RKO (cell line): Measurements from ENCODE around the gene INS.
"Not testable (repeated sequence)": the region's sequence is repeated elsewhere in the genome, so short reads cannot be mapped to it uniquely, and the experiment has no call there.

ENCODE experiments used
- DNase-seq: peaks from one replicate; pipeline ENCODE4 v3.0.0-alpha.2; 2016; ENCODE audit warnings: low spot score

The INS gene

GRCh38 chr11:2131371-2132236, 29.4 kb downstream of the INS start:
- no peak for DNase-seq

DNA sequence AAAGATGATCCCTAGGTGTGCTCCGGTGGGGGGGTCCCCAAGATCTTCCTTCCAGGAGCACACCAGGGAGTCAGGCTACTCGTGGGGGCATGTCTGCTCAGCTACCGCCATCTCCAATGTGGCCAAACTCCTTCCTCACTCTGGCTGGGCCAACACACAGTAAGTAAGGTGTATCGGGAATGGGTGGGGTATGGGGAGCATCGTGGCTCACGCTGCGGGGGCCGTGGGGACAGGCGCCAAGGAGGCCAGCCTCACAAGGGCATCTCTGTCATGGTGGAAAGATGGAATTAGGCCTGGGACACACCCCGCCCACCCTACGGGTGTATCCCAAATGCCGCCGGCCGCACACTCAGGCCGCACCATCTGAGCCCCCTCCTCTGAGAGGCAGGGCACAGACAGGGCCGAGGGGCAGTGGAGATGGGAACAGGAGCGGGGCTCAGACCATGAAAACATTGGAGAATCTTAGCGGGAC, 30.1 kb downstream of the INS start:
- no peak for DNase-seq

- DNase-seq: no peak
These were observed 31.2 kb downstream of the INS start for GRCh38 chr11:2129699-2130366.

- no peak for DNase-seq
These were observed 31.7 kb downstream of the INS start for GRCh38 chr11:2129308-2129698.

DNA sequence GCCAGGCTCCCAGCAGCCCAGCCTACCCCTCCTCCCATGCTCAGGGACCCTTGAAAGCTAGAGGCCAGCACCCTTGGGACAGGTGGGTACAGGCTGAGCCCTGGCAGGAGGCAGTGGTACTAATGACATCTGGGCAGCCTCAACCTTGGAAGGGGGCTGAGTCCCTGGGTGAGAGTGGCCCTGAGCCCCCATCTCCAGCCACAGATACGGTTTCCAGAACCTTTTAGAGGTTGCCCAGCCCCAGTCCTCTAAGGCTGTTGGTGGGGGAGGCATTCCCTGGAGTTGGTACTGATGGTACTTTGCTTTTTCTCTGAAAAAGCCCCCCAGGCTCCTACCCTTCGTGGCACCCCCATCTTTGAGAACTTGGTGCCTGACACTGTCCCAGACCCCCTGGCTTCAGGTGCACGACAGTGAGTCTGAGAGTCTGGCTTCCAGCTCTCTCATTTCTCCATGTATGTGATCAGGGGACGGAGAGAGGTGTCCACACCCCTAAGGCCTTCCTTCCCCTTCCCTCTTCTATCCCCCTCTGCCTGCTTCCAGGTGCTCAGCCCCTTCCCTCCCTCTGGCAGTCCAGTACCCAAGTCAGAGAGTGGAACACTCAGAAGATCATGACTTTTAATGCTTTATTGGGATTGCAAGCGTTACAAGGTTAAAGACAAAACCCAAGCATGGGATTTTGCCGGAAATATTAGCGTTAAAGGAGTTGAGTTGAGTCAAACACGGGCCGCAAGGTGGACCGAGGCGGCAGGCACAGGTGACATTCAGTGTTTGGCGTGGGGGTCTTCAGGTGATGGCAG, 32.3 kb downstream of the INS start:
- no peak for DNase-seq

DNA sequence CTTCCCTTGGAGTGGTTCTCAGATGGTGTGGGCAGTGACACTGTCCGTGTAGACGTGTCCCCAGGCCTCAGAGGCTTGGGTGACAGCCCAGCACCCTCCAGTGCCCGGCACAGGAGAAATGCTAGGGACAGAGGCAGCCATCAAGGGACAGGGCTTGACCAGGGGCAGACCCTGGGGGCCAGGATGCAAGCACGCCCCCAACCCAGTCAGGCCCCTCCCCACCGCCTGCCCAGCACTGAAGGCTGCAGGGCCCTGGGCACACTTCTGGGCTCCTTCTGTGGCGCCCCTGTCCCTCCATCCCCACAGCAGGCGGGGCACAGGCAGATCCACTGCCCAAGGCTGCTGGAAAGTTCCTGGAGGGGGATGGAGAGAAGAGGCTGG, 32.9 kb downstream of the INS start:
- DNase-seq: no peak

DNA sequence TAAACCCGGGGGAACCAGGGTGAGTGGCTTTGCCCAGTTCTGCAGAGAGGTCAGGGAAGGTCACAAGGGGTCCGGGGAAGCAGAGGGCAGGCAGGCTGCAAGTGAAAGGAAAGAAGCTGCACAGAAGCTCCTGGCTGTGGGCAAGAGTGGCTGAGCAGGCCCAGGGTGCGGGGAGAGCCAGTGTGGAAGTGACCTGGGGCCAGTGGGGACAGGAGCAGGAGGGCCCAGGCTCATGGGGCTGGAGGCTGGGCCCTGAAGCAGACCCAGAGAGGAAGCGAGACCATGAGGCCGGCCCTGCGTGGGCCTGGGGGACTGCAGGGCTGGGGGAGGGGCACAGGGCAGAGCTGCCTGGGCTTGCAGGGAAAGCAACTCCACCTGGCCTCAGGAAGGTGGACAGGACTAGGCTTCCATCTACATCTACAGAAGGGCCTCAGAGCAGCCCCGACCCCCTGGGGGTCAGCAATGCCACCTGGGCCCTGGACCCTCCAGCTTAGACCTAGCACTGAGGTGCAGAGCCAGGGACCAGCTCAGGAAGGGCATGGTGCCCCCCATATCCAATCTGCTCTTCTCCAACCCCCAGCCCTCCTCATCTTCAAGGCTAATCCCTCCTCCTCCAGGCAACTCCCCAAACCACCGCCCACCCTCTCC, 33.4 kb downstream of the INS start:
- no peak for DNase-seq

- no peak for DNase-seq
These were observed 34.4 kb downstream of the INS start for GRCh38 chr11:2126520-2127085.

DNA sequence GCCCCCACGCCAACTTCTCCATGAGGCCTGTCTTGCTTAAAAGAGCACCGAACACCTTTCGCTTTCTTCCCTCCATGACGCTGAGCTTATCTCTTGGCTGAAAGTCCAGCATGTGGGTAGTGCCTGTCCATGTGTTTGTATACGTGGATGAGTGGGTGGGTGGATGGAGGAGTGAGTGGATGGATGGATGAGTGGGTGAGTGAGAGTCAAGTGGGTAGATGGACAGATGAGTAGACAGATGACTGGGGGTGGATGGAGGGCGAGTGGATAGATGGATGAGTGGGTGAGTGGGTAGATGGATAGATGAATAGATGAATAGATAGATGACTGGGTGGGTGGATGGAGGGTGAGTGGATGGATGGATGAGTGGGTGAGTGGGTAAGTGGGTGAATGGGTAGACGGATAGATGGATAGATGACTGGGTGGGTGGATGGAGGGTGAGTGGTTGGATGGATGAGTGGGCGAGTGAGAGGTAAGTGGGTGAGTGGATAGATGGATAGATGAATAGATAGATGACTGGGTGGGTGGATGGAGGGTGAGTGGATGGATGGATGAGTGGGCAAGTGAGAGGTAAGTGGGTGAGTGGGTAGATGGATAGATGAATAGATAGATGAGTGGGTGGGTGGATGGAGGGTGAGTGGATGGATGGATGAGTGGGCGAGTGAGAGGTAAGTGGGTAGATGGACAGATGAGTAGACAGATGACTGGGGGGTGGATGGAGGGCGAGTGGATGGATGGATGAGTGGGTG, 36.1 kb downstream of the INS start:
- not testable (repeated sequence) for DNase-seq

GRCh38 chr11:2123628-2123960, 37.4 kb downstream of the INS start:
- no peak for DNase-seq

DNA sequence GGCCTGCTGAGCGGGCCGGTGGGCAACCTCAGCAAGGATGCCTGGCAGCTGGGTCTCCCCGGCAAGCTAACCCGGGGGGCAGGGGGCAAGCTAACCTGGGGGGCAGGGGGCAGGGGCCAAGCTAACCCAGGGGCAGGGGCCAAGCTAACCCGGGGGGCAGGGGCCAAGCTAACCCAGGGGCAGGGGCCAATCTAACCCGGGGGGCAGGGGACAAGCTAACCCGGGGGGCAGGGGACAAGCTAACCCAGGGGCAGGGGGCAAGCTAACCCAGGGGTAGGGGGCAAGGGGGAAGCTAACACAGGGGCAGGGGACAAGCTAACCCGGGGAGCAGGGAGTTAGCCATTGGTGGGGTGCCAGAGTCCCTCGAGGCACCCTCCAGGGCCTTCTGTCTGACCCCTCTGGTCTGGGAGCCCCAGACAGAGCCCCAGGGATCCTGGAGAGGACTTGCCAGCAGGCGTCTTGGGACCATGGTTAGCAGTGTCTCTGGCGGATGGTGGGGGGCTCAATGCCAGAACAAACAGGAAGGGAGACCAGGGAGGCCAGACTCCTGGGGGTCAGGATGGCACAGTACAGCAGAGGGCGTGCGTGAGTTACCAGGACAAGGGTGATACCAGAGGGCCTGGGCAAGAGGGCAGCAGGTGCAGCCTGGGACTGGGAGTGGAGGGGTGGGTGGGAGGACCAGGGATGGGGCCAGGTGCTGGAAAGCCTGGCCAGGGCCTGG, 37.9 kb downstream of the INS start:
- DNase-seq: no peak

DNA sequence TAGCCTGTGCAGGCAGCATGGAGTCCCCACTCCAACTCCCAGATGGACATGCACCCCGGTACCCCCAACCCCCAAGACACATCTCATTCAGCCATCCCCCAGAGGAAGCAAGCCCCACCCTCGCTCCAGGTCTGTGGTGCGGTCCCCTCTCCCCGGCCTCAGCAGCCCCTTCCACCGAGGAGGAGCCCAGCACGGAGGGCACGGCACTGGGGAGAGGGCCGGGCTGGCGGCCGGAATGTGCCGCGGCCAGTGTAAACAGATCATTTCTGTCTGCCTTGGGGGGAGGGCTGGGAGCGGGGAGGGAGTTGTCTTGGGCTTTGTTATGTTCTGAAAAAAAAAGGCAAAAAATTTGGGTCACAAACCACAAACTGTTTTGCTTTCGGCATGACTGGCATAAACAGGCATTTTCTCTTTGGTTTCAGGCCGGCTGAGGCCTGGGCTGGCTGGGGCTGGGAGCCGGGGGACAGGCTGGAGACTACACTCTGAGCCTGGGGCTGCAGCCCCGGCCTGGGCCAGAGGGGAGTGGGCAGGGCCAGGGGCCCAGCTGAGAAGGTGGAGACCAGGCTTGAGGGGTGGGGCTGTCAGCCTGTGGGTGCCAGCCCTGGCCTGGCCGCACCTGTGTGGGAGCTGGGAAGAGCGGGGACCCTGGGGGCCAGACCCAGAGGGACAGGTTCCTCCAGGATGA, 38.6 kb downstream of the INS start:
- DNase-seq: no peak

DNA sequence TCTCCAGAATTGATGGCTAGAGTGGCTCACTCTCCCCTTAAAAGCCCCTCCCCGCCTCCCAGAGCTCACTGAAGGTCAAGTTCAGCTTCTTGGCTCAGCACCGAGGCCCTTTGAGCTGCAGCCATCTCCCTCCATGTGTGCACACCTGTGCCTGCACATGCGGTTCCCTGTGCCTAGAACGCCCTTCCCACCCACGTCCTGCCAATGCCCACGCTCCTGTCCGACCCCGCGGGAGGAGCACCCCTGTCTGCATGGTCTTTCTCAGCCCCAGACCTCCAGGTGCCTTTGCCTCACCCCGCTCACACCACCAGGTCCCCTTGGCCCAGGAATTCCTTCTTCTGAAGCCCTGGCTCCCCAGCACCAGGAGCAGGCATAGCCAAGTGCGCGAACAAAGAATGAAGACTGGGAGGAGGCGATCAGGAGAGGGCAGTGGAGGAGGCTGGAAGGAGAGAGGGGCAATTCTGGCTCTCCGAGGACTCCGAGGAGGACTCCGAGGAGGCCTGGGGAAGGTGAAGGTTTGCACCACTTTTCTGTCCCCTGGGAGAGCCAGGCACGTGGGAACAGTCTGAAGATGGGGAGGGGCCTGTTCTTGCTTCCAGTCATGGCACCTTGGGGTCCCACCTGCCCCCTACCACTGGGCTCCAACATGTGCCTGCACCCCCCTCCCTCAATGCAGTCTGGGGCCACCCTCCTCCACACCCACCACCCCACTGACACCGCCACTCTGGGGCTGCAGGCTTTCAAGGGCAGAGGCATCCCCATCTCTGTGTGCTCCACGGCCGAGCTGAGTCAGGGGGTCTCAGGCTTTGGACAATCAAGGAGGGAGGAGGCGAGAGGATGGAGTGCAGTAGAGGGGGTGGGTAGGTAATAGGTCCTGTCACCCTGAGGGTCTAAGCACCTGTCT, 39.5 kb downstream of the INS start:
- DNase-seq: no peak

DNA sequence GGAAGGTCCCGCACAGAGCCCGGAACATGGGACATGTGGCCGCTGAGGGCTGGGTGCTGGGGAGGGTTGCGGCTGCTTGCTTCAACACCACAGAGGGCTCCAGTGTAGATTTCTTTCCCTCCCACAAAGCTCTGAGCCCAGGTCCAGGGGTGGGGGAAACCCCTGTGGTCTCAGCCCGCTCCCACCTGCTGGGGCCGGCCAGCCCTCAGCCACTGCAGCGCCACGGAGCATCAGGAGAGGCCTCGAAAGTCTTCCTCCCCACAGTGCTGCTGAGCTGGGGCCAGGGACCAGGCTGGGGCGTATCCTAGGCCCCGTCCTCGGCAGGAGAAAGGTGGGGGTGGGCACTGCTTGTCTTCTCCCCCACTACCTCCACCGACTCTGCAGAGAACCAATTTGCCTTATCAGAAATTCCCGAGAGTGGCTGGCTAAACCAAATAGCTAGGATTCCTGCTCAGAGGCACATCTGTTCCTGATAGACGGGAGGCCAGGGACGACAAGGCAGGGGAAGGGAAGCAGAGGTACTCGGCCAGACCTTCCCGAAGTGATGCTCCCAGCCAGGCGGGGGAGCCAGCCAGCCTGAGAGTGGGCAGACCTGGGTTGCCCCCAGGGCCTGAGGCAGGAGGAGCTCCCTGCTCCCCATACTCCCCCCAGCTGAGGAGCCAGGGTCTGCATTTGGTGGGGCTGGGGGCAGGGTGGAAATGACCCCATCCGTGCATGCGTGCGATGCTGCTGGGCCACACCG, 40.5 kb downstream of the INS start:
- no peak for DNase-seq

DNA sequence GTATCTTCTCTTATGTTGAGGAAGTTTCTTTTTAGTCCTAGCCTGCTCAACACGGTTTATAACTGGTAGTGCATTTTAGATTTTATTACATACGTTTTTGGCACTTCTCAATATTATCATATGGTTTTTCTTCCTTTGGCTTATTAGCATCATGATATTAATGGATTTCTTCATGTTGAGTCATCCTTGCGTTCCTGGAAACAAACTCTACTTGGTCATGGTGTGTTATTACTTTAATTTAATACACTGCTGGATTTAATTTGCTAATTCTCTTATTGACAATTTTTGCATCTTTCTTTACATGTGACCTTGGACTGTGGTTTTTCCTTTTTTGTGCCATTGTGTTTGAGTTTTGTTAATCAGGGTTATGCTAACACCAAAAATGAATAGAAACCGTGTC, 42.3 kb downstream of the INS start:
- DNase-seq: no peak

- no peak for DNase-seq
These were observed 44.3 kb downstream of the INS start for GRCh38 chr11:2116680-2117079.

GRCh38 chr11:2115308-2115707, 45.7 kb downstream of the INS start:
- no peak for DNase-seq
